Adrenal gland (tissue), 12 donors: ENCODE measurements around the gene LIMK2. TPM values are rescaled to one million over a fixed set of nuclear protein-coding genes. Genes with fewer than 3 reads are reported as not detected.
"Not testable (repeated sequence)": the region's sequence is repeated elsewhere in the genome, so short reads cannot be mapped to it uniquely, and the experiment has no call there.

Experiments
- DNase-seq, 7 donors: peaks; one replicate each; pipeline ENCODE4 v3.0.0-alpha.2; 2019 to 2020
- H3K27ac ChIP-seq, 5 donors: fragments of 200-600 bp; sonication (generic) in 4 of 5; 1 replicate in 3 of 5; 2 replicates in 2 of 5; pipeline versions ENCODE4 v1.5.1 to v1.8.0; 2016 to 2020; ENCODE audit warnings: mild to moderate bottlenecking in 1 of 5
- H3K27me3 ChIP-seq: fragments of 200-600 bp; 2 replicates; pipeline ENCODE4 v1.8.0; 2021
- H3K36me3 ChIP-seq, 2 donors: fragments of 200-600 bp; replicated peaks in 1 of 2; 1 replicate in 1 of 2; 2 replicates in 1 of 2; pipeline versions ENCODE4 v1.5.1 to v1.8.0; 2018 to 2022
- H3K4me1 ChIP-seq, 2 donors: fragments of 200-600 bp; replicated peaks in 1 of 2; 1 replicate in 1 of 2; 2 replicates in 1 of 2; pipeline versions ENCODE4 v1.5.1 to v1.8.0; 2018 to 2021
- H3K4me3 ChIP-seq, 4 donors: fragments of 200-600 bp; sonication (generic) in 3 of 4; one replicate each; pipeline ENCODE4 v1.5.1; 2016 to 2018
- H3K9me3 ChIP-seq, 3 donors: fragments of 200-600 bp; sonication (generic) in 1 of 3; replicated peaks in 1 of 3; 1 replicate in 2 of 3; 2 replicates in 1 of 3; pipeline versions ENCODE4 v1.5.1 to v1.8.0; 2016 to 2021
- POLR2A ChIP-seq, 2 donors: fragments of 450-650 bp; IDR thresholded peaks; one replicate each; pipeline ENCODE4 v1.6.1; 2017; ENCODE audit warnings: antibody characterized with exemption in 2 of 2, mild to moderate bottlenecking in 2 of 2, moderate library complexity in 1 of 2
- WGBS, 4 donors: extraction: QIAGEN DNeasy Blood & Tissue Kit in 2 of 4; methylation state at CpG; one replicate each; pipeline versions ENCODE4 v1.1.5 to v1.1.7; 2013 to 2017; 5-methylcytosine and 5-hydroxymethylcytosine counted together
- intact Hi-C, 2 donors: fragments of 100-400 bp; cut with DNase I; formaldehyde crosslinking; loops; one replicate each; pipeline versions ENCODE4 v1.14.1 to v1.15.0; 2022 to 2023
- polyA plus RNA-seq, 3 donors: library from polyadenylated mRNA; stranded (reverse); fragments of 200-250 nt in 2 of 3; fragments of 350-450 nt in 1 of 3; fragmentation: Illumina TruSeq in 1 of 3; extraction: RNeasy Lipid Tissue Mini Kit (QIAGEN cat#74804) in 1 of 3; gene quantifications; one replicate each; pipeline ENCODE4 v1.2.3, GENCODE V29; 2013 to 2014
- total RNA-seq, 9 donors: library from RNA; depleted of rRNA in 4 of 9; stranded (reverse); fragments of >200 nt in 4 of 9; fragments of 120-200 nt in 1 of 9; fragmentation: NEBNext Ultra II Directional in 1 of 9; extraction: Animal tissue kit (Norgen Biotek cat#: 25700) in 1 of 9; gene quantifications; one replicate each; pipeline versions ENCODE4 v1.1.0 to v1.2.4, GENCODE V29; 2013 to 2023
- TF ChIP-seq, protein P1 (sequence below), 6 experiments: fragments of 450-650 bp in 4 of 6; fragments of 200-600 bp in 2 of 6; sonication (generic) in 1 of 6; IDR thresholded peaks; 1 replicate in 5 of 6; 2 replicates in 1 of 6; pipeline versions ENCODE4 v1.5.1 to v1.8.0; 2016 to 2021; ENCODE audit warnings: antibody characterized with exemption in 6 of 6, mild to moderate bottlenecking in 2 of 6, moderate library complexity in 1 of 6
- donor health status: healthy with polysubstance abuse.
- donor health status: Bipolar disorder and iron deficiency.
- donor health status: DM: yes; HTN: yes; CAD: no.
- donor health status: DM: no; HTN: no; CAD: no.
- donor health status: DM: no; HTN: no; CAD: no.
- donor health status: DM: yes; HTN: yes; CAD: no.

Gene LIMK2
- total and polyA plus RNA-seq, 12 donors: 12.6 to 36.1 (median 20.2) TPM

DNA sequence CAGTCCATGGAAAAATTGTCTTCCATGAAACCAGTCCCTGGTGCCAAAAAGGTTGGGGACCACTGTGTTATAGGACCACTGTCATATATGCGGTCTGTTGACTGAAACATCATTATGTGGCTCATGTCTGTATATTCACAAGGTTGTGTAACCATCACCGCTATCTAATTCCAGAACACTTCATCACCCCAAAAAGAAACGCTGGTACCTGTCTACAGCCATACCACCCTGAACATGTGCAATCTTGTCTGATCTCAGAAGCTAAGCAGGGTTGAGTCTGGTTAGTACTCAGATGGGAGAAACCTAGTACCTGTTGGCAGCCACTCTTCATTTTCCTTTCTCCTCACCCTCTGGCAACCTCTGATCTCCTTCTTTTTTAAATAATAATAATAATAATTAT, 93.1 kb downstream of the LIMK2 start:
- no peak overlapping the region for H3K27ac ChIP-seq
- TF ChIP-seq POLR2A (IDR thresholded peaks at IDR 0.05): no peak
- TF ChIP-seq, protein P1, sequence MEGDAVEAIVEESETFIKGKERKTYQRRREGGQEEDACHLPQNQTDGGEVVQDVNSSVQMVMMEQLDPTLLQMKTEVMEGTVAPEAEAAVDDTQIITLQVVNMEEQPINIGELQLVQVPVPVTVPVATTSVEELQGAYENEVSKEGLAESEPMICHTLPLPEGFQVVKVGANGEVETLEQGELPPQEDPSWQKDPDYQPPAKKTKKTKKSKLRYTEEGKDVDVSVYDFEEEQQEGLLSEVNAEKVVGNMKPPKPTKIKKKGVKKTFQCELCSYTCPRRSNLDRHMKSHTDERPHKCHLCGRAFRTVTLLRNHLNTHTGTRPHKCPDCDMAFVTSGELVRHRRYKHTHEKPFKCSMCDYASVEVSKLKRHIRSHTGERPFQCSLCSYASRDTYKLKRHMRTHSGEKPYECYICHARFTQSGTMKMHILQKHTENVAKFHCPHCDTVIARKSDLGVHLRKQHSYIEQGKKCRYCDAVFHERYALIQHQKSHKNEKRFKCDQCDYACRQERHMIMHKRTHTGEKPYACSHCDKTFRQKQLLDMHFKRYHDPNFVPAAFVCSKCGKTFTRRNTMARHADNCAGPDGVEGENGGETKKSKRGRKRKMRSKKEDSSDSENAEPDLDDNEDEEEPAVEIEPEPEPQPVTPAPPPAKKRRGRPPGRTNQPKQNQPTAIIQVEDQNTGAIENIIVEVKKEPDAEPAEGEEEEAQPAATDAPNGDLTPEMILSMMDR (IDR thresholded peaks at IDR 0.05): no peak
- no peak for DNase-seq
- no peaks in the 10 kb centered on the region for H3K27me3 ChIP-seq
- intact Hi-C loops: no loop called here
- no peaks in the 10 kb centered on the region for H3K9me3 ChIP-seq
- WGBS, 4 donors: 85 to 95% (median 92%) methylated on average over 3 of the region's 3 CpGs
- no peak overlapping the region for H3K4me3 ChIP-seq
- H3K4me1 ChIP-seq: no peaks in the 10 kb centered on the region
- H3K36me3 ChIP-seq: no peaks in the 10 kb centered on the region

DNA sequence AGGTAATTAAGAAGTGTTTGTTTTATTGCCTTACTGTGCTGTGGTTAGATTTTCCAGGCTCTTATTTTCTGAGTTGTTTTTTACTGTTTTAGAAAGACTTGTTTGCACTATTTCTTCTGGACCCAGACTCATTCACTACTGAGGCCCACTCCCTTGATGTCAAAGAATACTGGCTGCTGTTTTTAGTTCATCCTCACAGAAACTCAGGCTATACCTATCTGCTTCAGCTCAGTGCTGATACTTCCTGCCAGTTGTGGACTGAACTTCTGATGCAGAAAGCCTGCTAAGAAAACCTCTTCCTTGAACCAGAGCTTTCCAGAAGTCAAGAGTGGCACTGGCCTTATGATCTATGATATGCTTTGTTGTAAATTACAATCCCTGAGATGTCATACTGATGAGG, 96.1 kb downstream of the LIMK2 start:
- Histone ChIP-seq H3K4me1 (no peaks in the 10 kb centered on the region), H3K27ac (no peak overlapping the region), H3K36me3 (no peaks in the 10 kb centered on the region), H3K27me3 (no peaks in the 10 kb centered on the region), H3K9me3 (no peaks in the 10 kb centered on the region), H3K4me3 (no peak overlapping the region)
- no peak for DNase-seq
- intact Hi-C loops: no loop called here
- TF ChIP-seq, protein P1 (IDR thresholded peaks at IDR 0.05): no peak

DNA sequence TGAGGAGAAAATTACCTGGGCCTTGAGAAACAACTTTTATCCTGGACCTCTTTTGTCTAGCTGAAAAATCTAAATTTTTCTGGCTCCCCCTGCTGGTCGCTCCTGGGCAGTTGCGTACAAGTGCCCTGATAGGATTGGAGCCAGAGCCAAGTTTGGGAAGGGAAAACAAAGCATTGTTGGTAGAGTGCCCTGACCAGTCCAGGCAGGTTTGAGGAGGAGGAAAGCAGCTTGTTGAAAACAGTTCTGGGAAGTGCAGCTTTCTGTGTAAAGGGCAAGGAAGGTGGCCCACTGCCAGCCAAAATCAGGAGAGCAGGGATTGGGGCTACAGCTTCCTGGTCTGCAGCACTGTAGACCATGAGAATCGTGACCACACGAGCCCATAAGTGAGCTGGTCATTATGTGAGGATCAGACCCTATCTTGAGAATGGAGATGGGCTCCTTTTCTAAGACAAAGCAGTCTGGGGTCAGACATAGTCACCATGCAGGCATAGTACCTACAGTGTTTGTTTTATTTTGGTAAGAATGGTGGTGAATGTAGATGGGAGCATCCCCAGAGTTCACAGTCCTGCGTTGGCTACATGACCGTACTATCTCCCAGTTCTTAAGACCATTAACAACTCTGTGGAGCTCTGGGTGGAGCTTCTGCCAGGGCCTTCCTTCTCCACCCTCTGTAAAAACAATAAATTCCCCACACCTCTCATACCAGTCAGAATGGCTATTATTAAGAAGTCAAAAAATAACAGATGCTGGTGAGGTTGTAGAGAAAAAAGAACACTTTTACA, 101.5 kb downstream of the LIMK2 start:
- Histone ChIP-seq H3K27me3 (no peaks in the 10 kb centered on the region), H3K36me3 (no peaks in the 10 kb centered on the region), H3K9me3 (no peaks in the 10 kb centered on the region), H3K4me3 (no peak overlapping the region), H3K27ac (peak overlapping the region in 2 of 5 donors; percentile 31 to 69), H3K4me1 (peaks cover 4 to 5% of the 10 kb centered on the region in 2 donors)
- 25 to 39% (median 31%) methylated on average over 6 of the region's 6 CpGs for WGBS, 4 donors
- DNase-seq: peak; percentile 81 to 93 (median 89)
- peak in 1 of 2 donors; percentile 26 for TF ChIP-seq POLR2A (IDR thresholded peaks at IDR 0.05)
- TF ChIP-seq, protein P1 (IDR thresholded peaks at IDR 0.05): peak; percentile 73 to 92 (median 83)
- intact Hi-C loops: no loop called here

DNA sequence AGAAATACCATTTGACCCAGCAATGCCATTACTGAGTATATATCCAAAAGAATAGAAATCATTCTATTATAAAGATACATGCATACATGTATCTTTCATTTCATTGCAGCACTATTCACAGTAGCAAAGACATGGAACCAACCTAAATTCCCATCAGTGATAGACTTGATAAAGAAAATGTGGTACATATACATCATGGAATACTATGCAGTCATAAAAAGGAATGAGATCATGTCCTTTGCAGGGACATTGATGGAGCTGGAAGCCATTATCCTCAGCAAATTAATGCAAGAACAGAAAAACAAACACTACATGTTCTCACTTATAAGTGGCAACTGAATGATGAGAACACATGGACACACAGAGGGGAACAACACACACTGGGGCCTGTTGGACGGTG, 102.1 kb downstream of the LIMK2 start:
- H3K4me1 ChIP-seq, H3K36me3 ChIP-seq, H3K27me3 ChIP-seq, DNase-seq, intact Hi-C loops, H3K4me3 ChIP-seq, H3K27ac ChIP-seq, H3K9me3 ChIP-seq: not testable (repeated sequence)
- 92 to 100% (median 96%) methylated on average over 1 of the region's 1 CpG for WGBS, 4 donors

DNA sequence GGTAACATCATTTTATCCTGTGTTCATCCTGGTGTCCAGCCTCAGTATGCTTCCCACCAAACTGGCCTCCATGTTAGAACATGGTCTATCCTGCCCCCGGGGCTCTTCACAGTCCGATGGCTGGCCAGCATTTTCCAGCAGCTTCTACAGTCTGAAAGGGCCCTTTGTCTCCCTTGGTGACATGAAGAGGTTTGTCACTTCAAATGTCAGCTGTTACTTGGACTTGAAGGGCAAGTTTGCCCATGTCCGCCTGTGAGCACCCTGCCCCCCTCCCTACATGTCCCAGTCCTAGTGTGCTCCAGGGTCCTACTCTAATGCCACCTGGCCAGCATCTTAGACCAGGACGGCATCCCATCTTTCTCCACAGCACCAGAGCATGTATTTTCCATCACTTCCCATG, 109.3 kb downstream of the LIMK2 start:
- DNase-seq: no peak
- TF ChIP-seq, protein P1 (IDR thresholded peaks at IDR 0.05): no peak
- TF ChIP-seq POLR2A (IDR thresholded peaks at IDR 0.05): no peak
- H3K36me3 ChIP-seq: peaks cover 0 to 4% of the 10 kb centered on the region in 2 donors
- intact Hi-C loops: no loop called here
- 86 to 91% (median 89%) methylated on average over 3 to 4 of the region's 4 CpGs for WGBS, 4 donors
- no peak overlapping the region for H3K4me3 ChIP-seq
- no peaks in the 10 kb centered on the region for H3K27me3 ChIP-seq
- no peak overlapping the region for H3K27ac ChIP-seq
- no peaks in the 10 kb centered on the region for H3K4me1 ChIP-seq
- no peaks in the 10 kb centered on the region for H3K9me3 ChIP-seq
